HG03135 (cell line): ENCODE data around the gene MCUR1.
"Not testable (repeated sequence)": the region's sequence is repeated elsewhere in the genome, so short reads cannot be mapped to it uniquely, and the experiment has no call there.

Experiments
- ATAC-seq: cut with Tn5 transposase; IDR thresholded peaks from one replicate; pipeline ENCODE4 v1.9.1; 2021; ENCODE audit warnings: mild to moderate bottlenecking, moderate library complexity; ENCODE audit not compliant: unreplicated experiment

The MCUR1 gene

DNA sequence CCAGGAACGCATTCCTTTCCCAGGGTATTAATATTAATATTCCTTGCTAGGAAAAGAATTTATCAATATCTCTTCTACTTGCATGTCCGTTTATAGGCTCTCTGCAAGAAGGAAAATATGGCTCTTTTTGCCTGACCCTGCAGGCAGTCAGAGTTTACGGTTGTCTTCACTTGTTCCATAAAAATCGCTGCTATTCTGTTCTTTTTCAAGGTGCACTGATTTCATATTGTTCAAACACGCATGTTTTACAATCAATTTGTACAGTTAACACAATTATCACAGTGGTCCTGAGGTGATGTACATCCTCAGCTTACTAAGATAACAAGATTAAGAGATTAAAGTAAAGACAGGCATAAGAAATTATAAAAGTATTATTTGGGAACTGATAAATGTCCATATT, 15.1 kb upstream of the MCUR1 start:
- ATAC-seq, result not testable (repeated sequence)

DNA sequence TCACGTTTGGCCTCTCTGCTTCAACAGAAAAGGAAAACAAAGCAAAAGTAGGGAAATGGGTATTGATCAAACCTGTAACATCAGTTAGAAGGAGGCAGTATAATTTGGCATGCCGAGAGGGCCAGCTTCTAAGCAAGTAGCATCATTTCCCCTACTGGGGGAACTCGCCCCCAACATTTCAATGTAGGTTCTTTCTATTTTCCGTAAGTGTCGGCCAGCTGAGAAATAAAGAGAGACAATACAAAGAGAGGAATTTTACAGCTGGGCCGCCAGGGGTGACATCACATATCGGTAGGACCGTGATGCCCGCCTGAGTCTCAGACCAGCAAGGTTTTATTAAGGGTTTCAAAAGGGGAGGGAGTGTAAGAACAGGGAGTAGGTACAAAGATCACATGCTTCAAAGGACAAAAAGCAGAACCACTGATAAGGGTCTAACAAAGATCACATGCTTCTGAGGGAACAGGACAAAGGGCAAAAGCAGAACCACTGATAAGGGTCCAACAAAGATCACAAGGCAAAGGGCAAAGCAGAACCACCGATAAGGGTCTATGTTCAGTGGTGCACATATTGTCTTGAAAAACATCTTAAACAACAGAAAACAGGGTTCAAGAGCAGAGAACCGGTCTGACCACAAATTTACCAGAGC, 14.4 kb upstream of the MCUR1 start:
- ATAC-seq, result not testable (repeated sequence)

DNA sequence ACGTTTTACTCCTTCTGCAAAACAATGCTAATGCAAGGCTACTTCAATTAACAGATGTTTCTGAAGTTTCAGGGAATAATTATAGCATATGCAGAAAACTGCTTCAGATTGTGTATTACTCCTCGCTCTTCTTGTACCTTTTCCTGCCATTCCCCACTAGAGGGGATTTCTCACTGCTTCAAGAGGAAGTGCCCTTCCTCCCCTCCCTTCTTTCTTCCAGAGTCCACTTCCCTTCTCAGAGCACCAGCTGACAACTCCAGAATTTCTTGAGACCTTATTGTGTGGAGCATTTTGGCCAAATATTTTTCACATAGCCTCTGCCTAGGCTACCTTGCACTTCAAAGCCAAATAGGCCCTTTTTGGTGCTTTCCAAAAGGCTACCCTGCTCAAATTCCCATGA, 12.7 kb upstream of the MCUR1 start:
- ATAC-seq, result no peak

DNA sequence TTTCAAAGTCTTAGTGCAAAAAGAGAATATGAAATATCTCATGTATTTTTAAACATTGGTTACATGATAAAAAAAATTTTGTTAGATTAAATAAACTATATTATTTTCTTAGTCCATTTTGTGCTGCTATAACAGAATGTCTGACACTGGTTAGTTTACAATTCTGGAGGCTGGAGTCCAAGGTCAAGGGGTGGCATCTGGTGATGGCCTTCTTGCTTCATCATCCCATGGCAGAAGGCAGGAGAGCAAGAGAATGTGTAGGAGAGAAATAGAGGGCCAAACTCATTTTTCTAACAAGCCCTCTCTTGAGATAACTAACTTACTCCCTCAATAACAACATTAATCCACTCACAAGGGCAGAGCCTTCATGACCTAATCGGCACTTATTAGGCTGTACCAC, 11.5 kb upstream of the MCUR1 start:
- no peak for ATAC-seq

DNA sequence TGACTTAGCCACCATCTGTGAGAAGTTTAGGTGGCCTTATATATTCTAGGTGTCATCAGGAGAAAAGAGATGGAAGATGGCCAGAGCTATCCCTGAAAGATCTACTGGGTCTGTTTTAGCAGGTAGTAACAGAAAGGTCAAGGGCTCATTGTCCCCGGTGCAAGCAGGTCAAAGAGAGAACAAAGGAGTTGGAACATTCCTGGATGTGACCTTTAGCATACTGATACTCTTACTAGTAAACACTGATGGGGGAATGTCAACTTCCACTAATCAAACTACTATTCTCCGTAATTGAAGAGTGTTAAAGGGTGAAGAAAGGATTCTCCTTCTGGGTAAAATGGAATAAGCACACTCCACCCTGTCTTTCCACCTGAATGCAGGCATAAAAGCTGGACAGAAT, 4.0 kb upstream of the MCUR1 start:
- ATAC-seq, result no peak

DNA sequence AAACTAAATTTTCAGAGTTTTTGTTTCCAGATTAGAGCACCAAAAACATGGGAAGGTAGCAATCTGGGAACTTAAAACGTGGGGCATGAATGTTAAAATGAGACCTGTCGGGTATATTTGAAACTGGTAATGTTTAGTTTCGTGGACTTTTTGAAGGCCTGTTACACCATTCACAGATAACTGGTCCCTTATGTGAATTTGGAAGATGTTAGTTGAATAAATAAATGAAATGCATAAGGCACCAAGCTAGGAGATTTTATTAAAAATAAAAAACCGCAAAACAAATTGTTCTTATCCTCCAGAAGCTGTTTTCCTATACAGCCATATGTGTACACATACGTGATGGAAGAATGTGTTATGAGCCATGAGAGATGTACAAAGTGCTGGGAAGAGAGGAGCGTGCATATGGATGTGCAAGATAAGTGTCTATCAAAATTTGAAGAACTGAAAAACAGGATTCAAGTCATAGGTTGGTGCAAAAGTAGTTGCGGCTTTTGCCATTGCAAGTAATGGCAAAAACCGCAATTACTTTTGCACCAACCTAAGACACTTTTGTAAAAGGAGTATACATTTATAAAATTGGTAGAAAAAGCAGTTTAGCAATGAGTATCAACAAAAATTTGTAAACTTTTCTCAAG, 700 bp upstream of the MCUR1 start:
- ATAC-seq, result no peak

DNA sequence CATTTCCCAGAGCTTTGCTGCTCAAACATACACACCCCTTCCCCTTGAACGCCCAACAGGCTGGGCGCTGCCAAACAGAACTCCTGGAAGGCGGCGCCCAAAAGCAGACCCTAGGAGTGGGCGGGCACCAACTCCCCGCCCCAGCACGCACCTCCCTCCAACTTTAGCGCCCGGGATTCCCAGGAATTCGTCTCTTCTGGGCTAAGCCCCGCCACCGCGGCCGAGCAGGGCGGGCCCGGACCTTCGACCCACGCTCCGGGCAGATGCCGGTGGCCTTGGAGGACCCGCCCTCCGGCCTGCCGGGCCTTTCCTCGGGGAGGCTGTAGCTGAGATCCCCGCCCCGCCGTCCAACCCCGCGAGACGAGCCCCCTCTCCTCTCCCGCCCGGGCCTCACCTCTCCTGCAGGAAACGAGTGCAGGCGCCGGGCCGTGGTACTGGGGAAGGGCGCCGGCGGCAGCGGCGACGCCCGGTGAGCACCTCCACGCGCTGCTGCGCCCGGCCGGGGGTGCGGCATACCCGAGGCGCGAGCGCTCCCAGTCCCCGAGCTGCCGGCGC, 659 bp downstream of the MCUR1 start:
- ATAC-seq, result peak; percentile 42

DNA sequence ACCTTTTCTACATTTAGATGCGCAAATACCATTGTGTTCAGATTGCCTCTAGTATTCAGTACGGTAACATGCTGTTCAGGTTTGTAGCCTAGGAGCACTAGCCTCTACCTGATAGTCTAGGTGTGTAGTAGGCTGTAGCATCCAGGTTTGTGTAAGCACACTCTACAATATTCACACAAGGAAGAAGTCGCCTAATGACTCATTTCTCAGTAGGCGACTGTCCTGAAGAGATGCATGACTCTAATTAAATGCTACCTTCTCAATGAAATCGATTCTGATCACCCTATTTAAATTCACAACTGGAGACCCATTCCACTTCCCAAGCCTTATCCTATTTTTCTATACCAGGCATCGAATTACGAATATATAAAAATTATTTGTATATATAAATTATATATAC, 1.3 kb downstream of the MCUR1 start:
- no peak for ATAC-seq

DNA sequence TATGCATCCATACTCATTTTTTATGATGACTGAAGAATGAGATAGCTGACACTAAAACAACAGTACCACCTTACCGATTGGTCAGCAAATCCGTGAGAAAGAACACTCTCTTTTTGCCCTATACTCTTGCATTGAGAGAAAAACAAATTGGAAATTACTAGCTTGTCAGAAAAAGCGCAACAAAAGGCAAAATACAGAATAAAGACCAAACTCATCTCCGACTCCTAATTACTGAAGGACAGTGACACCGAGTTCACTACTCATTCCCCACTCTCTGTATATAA, 2.1 kb downstream of the MCUR1 start:
- no peak for ATAC-seq

DNA sequence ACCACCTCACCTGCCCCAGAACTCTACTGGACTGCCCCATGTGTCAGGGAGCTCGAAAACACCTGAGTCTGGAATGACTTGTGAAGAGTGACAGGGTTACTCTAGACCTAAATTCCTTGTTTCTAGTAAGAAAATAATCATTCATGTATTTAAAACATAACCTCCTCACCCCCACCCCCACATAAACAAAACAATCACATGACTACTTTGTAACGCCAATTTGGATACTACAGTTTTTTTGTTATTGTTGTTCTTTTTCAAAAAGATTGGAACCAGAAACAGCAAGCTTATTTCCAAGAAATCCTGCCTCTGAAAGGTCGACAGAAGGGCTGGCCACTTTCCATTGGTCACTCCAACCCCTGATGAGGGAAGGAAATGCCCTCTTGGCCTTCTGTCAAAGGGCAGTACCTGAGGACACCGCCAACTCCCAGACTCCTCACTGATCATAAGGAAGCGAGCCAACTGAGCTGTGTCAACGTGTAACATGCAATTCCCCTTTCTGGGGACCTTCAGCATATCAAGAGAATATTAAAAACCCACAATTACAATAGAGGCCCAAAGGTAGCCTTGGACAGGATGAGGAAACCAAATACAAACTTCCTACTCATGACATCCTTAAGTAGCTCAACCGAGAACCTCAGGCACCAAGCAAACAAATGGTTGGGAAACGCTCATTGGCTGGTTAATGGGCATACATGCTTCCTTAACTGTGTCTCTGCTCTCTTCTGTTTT, 2.6 kb downstream of the MCUR1 start:
- ATAC-seq, result no peak

DNA sequence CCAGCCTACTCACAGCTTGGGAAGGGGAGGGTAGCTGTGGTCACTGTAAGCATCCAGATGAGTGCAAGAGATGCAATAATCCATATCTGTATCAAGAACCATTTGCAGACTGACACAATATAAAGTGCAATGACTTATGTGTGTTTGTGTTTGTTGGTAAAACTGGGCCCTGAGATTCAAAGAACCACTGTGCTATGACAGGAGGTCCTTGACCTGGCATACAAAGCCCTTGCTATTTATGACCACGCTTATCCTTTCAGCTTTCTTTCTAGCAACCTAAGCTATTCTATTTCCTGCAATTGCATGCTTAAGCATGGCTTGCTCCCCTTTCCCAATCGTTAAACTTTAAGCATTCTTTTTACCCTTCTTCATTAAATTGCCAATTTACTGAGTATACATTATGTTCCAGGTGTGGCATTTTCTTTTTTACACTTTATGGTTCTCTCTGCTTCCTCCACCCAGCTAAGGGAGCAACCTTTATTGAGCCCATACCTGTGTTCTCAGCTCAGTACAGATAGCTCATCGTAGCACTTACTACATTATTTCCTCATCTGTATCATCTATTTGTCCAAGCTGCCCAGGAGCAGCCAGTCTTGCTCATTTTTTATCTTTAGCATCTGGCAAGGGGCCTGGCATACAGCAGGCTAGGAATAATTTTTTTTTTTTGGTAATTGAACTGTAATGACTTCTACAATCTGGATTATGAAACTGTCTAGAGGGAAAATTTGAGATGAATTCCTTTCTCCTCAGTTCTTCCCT, 3.5 kb downstream of the MCUR1 start:
- no peak for ATAC-seq

DNA sequence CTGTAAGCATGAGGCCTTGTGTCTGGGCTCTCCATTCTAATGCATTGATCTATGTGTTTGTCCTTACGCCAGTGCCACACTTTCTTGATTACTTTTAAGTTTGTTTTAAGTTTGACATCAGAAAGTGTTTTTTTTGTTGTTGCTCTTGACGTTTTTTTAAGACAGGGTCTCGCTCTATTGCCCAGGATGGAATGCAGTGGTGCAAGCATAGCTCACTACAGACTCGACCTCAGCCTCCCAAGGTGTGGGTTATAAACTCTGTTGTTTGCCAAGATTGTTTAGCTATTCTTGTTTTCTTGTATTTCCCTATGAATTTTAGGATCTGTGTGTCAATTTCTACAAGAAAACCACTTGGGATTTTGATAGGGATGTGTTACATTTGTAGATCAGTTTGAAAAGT, 5.6 kb downstream of the MCUR1 start:
- ATAC-seq, result no peak

DNA sequence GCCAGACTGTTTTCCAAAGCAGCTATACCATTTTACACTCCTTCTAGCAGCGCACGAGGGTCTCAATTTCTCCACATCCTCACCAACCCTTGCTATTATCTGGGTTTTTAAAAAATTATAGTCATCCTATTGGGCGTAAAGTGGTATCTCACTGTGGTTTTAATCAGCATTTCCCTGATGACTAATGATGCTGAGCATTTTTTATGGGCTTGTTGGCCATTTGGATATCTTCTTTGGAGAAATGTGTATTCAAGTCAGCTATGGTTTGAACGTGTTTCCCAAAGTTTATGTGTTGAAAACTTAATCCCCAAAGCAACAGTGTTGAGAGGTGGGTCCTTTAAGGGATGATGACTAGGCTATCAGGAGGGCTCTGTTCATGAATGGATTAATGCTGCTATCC, 6.7 kb downstream of the MCUR1 start:
- no peak for ATAC-seq

DNA sequence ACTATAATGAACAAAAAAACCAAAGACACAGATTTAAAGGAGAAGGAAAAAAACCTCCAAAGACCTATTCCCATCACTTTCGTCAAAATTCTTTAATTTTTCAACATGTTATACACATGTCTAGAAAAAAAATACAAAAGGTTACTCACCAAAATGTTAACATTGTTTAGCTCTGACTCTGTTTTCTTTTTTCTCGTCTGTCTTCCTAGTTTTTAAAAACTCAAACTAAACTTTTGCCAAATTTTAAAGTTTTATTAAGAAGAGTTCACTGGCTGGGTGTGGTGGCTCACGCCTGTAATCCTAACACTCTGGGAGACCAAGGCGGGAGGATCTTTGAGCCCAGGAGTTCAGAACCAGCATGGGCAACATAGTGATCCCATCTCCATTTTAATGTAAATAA, 10.8 kb downstream of the MCUR1 start:
- no peak for ATAC-seq

DNA sequence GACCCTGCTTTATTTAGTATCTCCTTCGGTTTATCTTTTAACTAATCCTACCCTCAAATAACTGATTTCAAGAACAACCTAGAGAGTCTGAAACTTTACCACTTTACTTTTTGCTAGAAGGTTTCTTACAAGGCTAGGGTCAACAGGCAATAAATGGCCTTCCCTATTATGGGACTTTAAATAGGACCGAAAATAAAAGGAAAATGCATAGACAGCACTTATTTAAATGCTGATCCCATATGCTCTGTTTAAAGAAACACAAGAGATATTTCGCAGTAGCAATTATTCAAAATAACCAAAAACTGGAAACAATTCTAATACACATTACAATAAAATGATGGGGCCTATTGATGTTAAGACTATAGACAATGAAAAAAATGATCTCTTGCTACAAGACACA, 13.7 kb downstream of the MCUR1 start:
- no peak for ATAC-seq

DNA sequence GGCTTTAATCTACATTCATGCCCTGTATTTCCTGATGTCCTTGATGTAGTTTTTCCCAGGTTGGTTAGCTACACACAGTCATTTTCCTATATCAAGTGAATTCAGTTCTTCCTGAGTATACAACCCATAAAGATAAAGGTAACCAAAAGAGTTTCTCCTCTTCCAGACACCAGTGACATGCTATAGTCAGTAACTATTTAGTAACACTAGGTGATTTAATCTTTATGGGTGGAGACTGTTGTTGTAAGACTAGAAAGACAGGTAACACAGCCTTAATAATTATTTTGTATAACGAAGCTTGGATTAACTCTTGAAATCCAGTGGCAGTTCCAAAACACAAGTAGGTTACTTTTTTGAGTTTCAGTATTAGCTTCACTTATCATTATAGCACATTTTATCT, 17.6 kb downstream of the MCUR1 start:
- ATAC-seq, result no peak

DNA sequence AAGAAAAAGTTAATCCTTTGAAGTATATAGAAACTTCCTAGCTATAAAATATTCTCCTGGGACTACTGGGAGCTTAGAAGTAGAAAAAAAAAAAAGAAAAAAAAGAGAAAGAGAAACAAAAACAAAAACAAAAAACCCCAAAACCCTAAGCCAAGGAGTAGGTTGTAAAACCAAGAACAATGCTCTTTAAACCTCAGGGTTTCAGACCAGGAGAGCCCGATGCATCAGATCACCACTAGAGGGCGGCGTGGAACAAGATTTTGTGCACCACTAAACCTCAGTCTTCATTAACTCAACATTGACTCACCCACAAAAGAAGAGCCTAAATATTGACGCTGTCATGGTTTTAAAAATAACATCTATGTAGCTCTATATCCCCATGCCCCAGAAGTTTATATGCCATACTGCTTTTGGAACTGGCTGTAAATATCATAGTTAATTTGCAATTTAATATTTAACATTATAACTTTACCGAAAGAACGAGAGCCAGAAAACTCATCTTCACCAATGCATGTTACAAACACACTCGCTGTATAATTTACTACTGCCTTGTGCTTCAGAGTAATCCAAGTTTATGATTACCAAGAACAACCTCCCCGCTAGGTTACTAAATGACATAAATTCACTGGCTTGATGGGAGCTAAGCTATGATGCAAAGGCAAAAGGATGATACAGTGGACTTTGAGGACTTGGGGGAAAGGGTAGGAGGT, 19.2 kb downstream of the MCUR1 start:
- ATAC-seq, result peak; percentile 91

DNA sequence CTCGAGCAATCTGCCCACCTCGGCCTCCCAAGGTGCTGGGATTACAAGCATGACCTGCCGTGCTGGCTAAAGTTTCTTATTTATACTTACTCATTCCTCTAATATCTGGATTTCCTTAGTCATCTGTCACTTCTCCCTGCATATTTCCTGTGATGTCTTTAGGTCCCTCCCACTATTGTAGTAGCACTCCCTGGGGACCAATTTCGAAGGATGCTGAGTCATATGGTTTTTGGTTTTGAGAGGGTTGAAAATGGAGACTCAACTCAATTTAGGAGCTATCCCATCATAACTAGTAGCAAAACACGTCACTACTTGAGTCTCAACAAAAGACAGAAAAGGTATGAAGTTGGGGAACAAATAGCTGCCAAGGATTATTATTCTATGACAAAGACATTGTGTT, 20.2 kb downstream of the MCUR1 start:
- no peak for ATAC-seq

DNA sequence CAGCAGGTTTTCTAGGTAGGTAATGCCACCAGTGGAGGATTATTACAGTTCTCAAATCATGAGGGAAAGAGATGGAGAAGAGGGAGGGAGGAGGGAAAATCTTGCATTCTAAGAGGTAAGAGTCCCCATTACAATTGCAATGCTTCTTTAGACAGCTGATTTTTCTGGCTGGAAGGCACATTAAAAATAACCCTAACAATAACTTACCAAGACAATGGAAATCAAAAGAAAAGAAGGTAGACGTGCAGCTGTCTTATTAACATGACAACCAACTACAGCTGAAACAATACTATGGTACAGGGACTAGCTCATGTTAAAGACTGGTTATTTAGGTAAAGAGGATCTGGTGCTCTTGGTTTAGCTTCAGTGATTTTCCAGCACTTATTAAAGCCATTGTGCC, 24.6 kb downstream of the MCUR1 start:
- ATAC-seq, result no peak

DNA sequence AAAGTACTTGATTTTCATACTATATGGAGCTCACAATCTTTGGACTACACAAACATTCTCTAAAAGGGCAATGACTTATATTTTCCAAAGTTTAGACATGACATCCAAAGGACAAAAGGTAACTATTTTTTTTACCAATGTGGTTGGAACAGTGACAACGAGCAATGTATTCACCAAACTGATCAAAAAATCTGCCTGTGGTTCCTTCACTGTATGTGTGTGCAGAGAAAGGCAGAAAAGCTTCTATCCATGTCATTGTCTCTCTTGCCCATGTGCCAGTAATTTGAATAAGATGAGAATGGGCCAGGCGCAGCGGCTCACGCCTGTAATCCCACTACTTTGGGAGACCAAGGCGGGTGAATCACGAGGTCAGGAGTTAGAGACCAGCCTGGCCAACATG, 25.5 kb downstream of the MCUR1 start:
- no peak for ATAC-seq

DNA sequence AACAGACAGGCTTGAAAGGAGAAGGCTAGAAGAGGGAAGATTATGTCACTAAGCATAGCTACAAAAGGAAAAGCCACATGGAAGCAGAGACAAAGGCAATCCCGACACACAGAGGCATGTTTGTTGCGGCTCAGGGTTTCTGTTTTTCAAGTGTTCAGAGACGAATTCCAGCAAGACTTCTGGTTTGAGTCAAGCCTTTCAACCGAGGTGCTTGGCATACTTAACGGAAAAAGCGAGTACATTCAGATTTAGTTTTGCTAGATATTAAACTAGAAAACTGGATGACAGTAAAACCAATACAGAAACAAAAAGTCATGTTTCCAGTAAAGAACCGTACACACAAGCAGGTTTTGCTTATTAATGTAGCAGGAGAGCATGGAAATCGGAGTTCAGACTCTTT, 27.2 kb downstream of the MCUR1 start:
- ATAC-seq, result no peak
